Kidney capillary endothelial cell (primary cell): Measurements from ENCODE around the gene CDH9.
"Not testable (repeated sequence)": the region's sequence is repeated elsewhere in the genome, so short reads cannot be mapped to it uniquely, and the experiment has no call there.

Experiments
- DNase-seq: peaks from one replicate; pipeline ENCODE4 v3.0.0-alpha.2; 2018; ENCODE audit warnings: low spot score

The CDH9 gene

DNA sequence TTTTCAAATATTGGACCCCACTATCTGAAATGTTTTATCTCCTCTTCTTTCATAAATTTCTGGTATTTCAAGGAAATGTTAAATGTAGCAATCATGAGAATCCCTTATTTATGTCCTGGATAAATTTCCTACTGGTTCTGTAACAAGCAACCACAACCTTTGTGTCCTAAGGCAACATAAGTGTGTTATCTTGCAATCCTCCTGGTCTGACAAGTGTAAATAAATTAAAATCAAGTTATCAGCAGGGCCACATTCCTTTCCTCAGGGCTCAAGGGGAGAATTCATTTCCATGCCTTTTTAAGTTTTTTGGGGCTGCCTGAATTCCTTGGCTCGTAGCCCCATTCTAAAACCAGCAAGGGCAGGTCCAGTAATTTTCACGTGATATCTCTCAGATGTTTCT is 83.2 kb downstream of the CDH9 start:
- no peak for DNase-seq

DNA sequence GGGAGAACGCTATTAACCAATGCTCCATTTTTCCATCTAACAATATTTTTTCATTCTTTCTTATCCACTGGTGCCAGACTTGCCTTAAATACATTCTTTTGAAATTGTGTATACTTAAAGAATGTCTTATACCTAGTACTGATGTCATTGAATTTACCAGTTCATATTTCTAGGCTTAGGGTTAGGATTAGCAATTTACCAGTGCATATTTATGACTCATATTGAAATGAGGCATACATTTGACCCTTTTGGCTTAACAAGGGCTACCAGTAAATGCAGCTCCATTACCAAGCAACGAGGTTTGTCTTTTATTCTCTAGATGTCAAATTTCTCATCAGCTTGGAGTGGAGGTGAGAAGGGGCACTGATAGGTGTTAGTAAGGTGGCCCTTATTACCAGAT is 89.5 kb downstream of the CDH9 start:
- no peak for DNase-seq

GRCh38 chr5:26945901-26946300 is 92.5 kb downstream of the CDH9 start:
- no peak for DNase-seq

DNA sequence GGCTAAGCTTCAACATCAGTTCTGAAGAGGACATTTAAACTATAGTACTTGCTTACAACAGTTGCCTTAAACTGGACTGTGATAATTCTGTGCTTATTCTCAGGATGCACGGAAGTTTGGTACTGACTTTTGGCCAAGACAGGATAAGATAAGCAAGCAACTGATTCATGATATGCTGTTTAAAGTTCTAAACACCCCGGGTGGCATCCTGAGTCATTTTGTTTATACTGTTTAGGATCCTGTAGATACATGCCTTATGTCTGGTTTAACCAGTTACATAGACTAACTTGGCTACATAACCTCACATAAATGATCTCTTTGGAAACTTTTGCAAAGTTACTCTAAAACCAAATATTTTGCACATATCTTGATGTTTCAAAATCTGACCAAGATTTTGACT is 95.9 kb downstream of the CDH9 start:
- DNase-seq, result no peak

- DNase-seq, result no peak
Measured at GRCh38 chr5:26940994-26941393, 97.4 kb downstream of the CDH9 start.

- no peak for DNase-seq
Measured at GRCh38 chr5:26932238-26932637, 106.1 kb downstream of the CDH9 start.

- no peak for DNase-seq
Measured at GRCh38 chr5:26921439-26921838, 116.9 kb downstream of the CDH9 start.

- DNase-seq, result no peak
Measured at GRCh38 chr5:26903469-26903868, 134.9 kb downstream of the CDH9 start.

DNA sequence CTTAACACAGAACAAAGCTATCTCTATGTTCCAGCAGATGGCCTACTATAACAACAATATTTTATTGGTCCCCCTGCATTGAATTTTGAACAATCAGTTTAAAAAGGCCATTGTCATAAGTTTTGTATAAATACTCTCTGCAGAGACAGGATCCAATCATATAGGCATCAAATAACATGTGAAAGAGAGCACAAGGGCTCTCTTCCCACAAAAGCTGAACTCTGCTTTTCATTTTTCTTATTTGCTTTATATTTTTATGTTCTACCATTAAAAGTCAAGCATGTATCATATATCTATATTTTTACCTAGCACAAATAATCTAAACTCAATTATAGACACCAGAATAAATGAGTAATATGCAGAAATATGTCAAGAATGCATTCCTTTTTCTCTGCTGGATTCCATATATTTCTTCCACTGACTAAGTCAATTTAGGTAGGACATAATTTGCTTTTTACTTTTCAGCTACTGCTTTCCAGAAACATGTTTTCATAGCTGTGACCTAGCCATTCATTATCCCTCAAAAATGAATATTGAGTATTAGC is 143.6 kb downstream of the CDH9 start:
- DNase-seq, result no peak

GRCh38 chr5:26893078-26893477 is 145.3 kb downstream of the CDH9 start:
- DNase-seq, result no peak

DNA sequence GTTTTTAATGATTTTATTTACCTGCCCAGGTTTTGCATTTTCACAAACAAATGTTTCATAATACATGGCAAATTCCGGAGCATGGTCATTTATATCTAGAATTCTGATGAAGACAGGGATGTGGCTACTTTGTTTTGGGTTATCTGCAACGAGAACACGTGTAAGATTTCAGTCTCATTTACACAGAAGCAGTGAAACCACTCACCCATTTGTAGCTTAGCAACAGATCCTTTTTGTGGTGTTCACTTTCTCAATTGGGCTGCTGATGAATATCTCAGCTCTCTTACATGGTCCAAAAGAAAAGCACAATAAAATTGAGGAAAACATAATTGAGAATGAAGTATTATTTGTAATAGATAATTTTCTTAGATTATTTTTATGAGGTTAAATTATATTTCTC is 148.6 kb downstream of the CDH9 start:
- DNase-seq, result no peak

GRCh38 chr5:26884481-26884880 is 153.9 kb downstream of the CDH9 start:
- DNase-seq, result no peak

DNA sequence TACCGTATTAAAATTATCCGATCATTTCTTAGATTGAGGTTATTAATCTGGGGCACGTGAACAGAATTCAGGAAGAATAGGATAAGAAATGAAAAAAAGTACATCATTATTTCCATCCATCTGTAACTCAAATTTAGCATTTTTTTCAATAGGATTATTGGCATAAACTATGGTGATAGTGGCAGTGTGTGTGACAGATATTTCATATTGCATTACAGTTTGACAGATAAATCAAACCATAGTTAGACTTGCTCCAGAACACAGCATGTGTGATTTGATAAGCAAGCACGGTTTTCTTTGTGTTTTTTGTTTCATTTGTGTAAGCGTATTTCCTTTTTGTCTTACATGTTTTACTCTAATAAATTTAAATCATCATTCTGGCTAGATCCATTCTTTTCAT is 155.0 kb downstream of the CDH9 start:
- no peak for DNase-seq

DNA sequence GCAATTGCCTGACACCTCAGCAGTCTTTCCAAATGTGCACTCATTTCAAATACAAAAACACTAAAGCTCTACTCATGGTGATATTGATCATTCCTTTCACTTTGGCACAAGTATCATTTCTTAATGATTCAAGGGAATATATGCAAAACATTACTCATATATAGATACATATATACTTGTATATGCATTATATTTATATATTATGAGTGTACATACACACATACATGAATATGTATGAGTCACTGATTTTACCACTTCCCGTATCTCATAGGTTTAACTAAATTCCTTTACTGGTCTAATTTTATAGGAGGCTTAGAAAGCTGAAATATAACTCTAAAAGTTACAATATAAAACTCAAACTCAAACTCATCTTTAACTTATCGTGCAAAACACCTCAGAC is 156.5 kb downstream of the CDH9 start:
- no peak for DNase-seq

DNA sequence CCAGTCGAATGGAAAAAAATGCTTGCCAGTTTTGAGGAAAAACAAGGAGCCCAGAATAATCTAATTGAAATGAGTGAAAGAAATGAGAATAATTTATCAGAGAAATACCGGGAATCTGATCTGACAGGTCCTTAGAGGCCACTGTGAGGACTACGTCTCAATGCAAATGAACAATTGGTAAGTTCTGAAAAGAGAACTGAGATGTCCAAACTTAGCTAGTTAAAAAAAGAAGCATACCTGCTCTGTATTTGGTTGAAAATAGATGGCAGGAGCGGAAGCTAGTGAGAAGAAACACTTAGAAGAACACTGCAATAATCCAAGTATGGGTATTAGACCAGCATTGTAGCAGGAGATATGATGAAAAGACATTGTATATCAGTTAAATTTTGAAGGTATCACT is 161.2 kb downstream of the CDH9 start:
- DNase-seq, result no peak

DNA sequence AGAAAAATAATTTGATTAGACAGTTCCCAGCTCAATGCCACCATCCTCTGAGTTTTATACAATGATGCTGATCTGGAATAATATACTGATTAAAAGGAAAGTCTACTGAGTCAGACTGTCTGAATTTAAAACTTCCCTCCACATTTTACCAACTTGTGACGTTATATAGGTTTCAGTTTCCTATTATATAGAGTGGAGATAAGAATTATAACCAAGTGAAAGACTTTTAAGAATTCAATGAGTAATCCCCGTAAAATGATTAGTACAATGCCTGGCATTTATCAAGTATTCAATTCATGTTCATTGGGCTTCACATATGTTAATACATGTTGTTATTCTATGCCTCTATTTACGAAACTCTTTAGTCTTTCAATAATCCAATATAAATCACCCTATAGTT is 166.0 kb downstream of the CDH9 start:
- DNase-seq, result no peak

GRCh38 chr5:26869781-26870180 is 168.6 kb downstream of the CDH9 start:
- no peak for DNase-seq

DNA sequence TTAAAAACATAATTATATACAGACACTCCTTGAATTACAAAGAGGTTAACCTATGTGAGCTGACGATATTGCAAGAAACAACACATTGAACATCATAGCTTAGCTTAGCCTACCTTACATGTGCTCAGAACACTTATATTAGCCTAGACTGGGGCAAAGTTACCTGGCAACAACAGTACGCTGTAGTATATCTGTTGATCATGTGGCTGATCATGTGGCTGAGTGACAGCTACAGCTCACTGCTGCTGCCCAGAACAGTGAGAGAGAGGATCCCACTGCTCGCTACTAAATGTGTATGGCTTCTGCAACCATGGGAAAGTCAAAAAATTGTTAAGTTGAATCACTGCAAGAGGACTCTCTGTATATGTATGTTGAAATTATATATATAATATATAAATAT is 169.9 kb downstream of the CDH9 start:
- no peak for DNase-seq

GRCh38 chr5:26864061-26864460 is 174.3 kb downstream of the CDH9 start:
- no peak for DNase-seq

DNA sequence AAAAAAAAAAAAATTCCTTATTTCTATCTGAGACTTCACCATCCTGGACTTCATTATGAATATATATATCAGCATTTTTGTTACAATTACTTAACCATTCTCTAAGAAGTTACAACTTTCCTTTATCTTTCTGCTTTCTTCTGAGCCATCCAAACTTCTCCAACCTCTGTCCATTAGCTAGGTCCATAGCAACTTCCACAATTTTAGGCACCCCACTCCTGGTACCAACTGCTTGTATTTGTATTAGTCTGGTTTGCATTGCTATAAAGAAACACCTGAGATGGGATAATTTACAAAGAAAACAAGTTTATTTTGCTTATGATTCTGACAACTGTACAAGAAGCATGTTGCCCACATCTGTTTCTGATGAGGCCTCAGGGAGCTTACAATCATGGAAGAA is 182.1 kb downstream of the CDH9 start:
- no peak for DNase-seq

GRCh38 chr5:26852450-26852849 is 185.9 kb downstream of the CDH9 start:
- not testable (repeated sequence) for DNase-seq

- DNase-seq, result no peak
Measured at GRCh38 chr5:26847041-26847736, 191.2 kb downstream of the CDH9 start.

- DNase-seq, result no peak
Measured at GRCh38 chr5:26843677-26844076, 194.7 kb downstream of the CDH9 start.

DNA sequence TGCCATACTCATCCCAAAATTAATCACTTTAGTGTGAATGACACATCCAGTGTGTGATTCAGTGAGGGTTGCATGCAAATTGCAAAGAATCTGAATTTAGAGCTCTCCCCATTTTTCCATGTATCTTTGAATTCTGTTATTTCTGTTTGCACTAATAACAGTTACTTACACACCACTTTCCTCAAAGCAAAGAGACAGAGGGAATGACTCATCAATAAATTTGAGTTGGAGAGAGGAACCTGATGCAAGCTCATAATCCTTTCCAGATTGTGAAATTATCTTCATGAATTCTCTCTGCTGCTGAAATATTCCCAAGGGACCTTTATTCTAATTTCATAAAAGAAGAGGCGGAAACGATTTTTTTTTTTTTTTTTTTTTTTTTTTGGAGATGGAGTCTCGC is 204.8 kb downstream of the CDH9 start:
- DNase-seq, result no peak
